GM21717 (cell line): ENCODE measurements around the gene RAB31.

Source experiments
- ATAC-seq: cut with Tn5 transposase; IDR thresholded peaks from one replicate; pipeline ENCODE4 v1.9.1; 2021; ENCODE audit warnings: mild to moderate bottlenecking, moderate library complexity; ENCODE audit not compliant: unreplicated experiment

The RAB31 gene

GRCh38 chr18:9831036-9831722, 123.1 kb downstream of the RAB31 start:
- ATAC-seq: no peak

GRCh38 chr18:9831723-9832199, 123.7 kb downstream of the RAB31 start:
- ATAC-seq: no peak

GRCh38 chr18:9832871-9833270, 124.8 kb downstream of the RAB31 start:
- no peak for ATAC-seq

- ATAC-seq: no peak
Observed at GRCh38 chr18:9834551-9834950, 126.5 kb downstream of the RAB31 start.

- no peak for ATAC-seq
Observed at GRCh38 chr18:9835113-9835755, 127.1 kb downstream of the RAB31 start.

- no peak for ATAC-seq
Observed at GRCh38 chr18:9835825-9836224, 127.7 kb downstream of the RAB31 start.

- ATAC-seq: no peak
Observed at GRCh38 chr18:9838144-9838877, 130.2 kb downstream of the RAB31 start.

GRCh38 chr18:9839211-9839610, 131.1 kb downstream of the RAB31 start:
- no peak for ATAC-seq

- no peak for ATAC-seq
Observed at GRCh38 chr18:9839853-9840252, 131.8 kb downstream of the RAB31 start.

GRCh38 chr18:9841752-9842151, 133.7 kb downstream of the RAB31 start:
- ATAC-seq: no peak

GRCh38 chr18:9842448-9842847, 134.3 kb downstream of the RAB31 start:
- no peak for ATAC-seq

- no peak for ATAC-seq
Observed at GRCh38 chr18:9845256-9845655, 137.2 kb downstream of the RAB31 start.

GRCh38 chr18:9846162-9846925, 138.2 kb downstream of the RAB31 start:
- no peak for ATAC-seq

- no peak for ATAC-seq
Observed at GRCh38 chr18:9848170-9848879, 140.2 kb downstream of the RAB31 start.

- no peak for ATAC-seq
Observed at GRCh38 chr18:9849407-9850283, 141.5 kb downstream of the RAB31 start.

GRCh38 chr18:9850309-9850708, 142.2 kb downstream of the RAB31 start:
- ATAC-seq: no peak

- no peak for ATAC-seq
Observed at GRCh38 chr18:9851511-9851910, 143.4 kb downstream of the RAB31 start.

GRCh38 chr18:9852266-9853081, 144.4 kb downstream of the RAB31 start:
- ATAC-seq: no peak
